ENCODE results near the gene XRCC2.
A peak's percentile ranks its signal among the peaks of the same experiment; 100 is the strongest.

XRCC2 gene

GRCh38 chr7:152643979-152644559, 31.9 kb downstream of the XRCC2 start:
- no peak overlapping the region for H3K4me3 ChIP-seq (replicated peaks in 1 of 2; ENCODE audit: low read depth in 2 of 2, low read length in 2 of 2)
- DNase-seq (ENCODE audit: low read depth in 2 of 2), result no peak
- TF ChIP-seq, protein P1, sequence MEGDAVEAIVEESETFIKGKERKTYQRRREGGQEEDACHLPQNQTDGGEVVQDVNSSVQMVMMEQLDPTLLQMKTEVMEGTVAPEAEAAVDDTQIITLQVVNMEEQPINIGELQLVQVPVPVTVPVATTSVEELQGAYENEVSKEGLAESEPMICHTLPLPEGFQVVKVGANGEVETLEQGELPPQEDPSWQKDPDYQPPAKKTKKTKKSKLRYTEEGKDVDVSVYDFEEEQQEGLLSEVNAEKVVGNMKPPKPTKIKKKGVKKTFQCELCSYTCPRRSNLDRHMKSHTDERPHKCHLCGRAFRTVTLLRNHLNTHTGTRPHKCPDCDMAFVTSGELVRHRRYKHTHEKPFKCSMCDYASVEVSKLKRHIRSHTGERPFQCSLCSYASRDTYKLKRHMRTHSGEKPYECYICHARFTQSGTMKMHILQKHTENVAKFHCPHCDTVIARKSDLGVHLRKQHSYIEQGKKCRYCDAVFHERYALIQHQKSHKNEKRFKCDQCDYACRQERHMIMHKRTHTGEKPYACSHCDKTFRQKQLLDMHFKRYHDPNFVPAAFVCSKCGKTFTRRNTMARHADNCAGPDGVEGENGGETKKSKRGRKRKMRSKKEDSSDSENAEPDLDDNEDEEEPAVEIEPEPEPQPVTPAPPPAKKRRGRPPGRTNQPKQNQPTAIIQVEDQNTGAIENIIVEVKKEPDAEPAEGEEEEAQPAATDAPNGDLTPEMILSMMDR (IDR thresholded peaks at IDR 0.05; ENCODE audit: low read depth, low read length), result no peak

GRCh38 chr7:152641384-152641783, 34.6 kb downstream of the XRCC2 start:
- H3K4me3 ChIP-seq (replicated peaks in 1 of 2; ENCODE audit: low read depth in 2 of 2, low read length in 2 of 2), result no peak overlapping the region
- TF ChIP-seq, protein P1 (IDR thresholded peaks at IDR 0.05; ENCODE audit: low read depth, low read length), result no peak
- DNase-seq (ENCODE audit: low read depth in 2 of 2), result no peak

DNA sequence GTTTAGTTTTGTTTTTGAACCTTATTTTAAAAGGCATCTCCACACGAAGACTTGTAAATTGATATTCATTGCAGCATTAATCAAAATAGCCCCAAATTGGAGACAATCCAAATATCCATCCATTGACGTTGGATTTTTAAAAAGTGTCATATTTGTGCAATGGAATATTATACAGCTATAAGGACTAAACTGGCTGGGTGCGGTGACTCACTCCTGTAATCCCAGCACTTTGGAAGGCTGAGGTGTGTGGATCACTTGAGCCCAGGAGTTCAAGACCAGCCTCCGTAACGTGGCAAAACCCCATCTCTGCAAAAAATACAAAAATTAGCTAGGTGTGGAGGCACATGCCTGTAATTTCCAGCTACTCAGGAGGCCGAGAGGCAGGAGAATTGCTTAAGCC, 35.1 kb downstream of the XRCC2 start:
- TF ChIP-seq, protein P1 (IDR thresholded peaks at IDR 0.05; ENCODE audit: low read depth, low read length), result no peak
- DNase-seq (ENCODE audit: low read depth in 2 of 2), result no peak
- no peak overlapping the region for H3K4me3 ChIP-seq (replicated peaks in 1 of 2; ENCODE audit: low read depth in 2 of 2, low read length in 2 of 2)

- no peak for DNase-seq (ENCODE audit: low read depth in 2 of 2)
- H3K4me3 ChIP-seq (replicated peaks in 1 of 2; ENCODE audit: low read depth in 2 of 2, low read length in 2 of 2), result no peak overlapping the region
- TF ChIP-seq, protein P1 (IDR thresholded peaks at IDR 0.05; ENCODE audit: low read depth, low read length), result no peak
Measured at GRCh38 chr7:152637920-152638580, 37.9 kb downstream of the XRCC2 start.

DNA sequence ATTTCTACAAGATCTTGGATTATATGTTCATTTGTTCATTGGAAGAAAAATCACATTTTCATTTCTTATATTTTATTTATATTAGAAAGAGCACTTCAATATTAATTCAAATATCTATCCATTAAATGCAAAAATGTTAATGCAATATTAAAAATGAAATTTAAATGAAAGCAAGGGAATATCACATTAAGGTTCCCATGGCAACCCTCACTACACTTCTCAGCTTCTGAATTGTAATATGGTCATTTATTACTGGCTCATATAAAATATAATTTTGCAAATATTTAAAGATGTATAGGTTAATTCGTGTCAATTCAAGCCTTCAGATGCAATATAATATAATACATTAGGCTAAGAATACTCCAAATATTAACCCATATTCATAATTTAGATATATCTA, 38.8 kb downstream of the XRCC2 start:
- DNase-seq (ENCODE audit: low read depth in 2 of 2), result no peak
- TF ChIP-seq, protein P1 (IDR thresholded peaks at IDR 0.05; ENCODE audit: low read depth, low read length), result no peak
- no peak overlapping the region for H3K4me3 ChIP-seq (replicated peaks in 1 of 2; ENCODE audit: low read depth in 2 of 2, low read length in 2 of 2)

GRCh38 chr7:152636441-152636840, 39.5 kb downstream of the XRCC2 start:
- peak; percentile 11 to 31 for DNase-seq (ENCODE audit: low read depth in 2 of 2)
- H3K4me3 ChIP-seq (replicated peaks in 1 of 2; ENCODE audit: low read depth in 2 of 2, low read length in 2 of 2), result no peak overlapping the region
- TF ChIP-seq, protein P1 (IDR thresholded peaks at IDR 0.05; ENCODE audit: low read depth, low read length), result no peak
